HCEC 1CT (cell line): Measurements from ENCODE around the gene ZBTB24.
"Not testable (repeated sequence)": the region's sequence is repeated elsewhere in the genome, so short reads cannot be mapped to it uniquely, and the experiment has no call there.

Source experiments
- DNase-seq: peaks from one replicate; pipeline ENCODE4 v3.0.0-alpha.2; 2017

ZBTB24 gene

DNA sequence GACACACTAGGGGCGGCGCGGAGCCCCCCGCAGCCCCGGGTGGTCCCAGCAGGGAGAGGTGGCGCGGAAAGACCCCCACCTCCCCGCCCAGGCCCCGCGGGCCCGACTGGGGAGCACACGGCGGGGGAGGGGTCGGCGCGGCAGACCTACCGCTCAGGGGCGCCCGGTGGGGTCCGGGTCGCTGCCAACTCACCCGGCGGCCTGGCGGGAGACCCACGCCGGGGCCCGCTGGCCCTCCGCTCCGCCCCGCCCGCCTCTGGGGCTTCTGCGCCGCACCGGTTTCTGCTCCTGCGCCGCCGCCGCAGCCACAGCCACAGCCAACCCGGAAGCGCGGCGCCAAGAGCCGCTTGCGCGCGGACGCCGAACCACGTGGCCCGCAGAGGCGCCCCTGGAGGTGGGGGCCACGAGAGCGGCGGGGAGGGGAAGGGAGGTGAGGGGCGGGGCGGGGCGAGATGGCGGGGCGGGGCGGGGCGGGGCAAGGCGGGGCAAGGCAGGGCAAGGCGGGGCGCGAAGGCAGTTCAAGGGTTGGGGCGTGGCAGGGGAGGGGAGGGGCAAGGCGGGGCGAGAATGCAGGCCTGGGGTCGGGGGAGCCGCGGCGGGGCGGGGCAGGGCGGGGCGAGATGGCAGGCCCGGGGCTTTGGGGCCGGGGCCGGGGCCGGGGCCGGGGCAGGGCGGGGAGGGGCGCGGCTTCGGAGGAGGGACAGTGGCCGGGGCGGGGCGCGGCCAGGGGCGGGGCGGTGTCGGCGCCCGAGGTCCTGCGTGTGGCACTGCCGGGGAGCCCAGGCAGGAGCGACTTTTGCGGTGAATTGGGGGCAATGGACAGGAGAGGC lies at the start of gene ZBTB24:
Gene ZBTB24, minus strand, starts transcription at position 315 of the 830 bp plus-strand sequence. CDS start 1,193 bp downstream, outside the sequence.
- DNase-seq: peak; percentile 87

DNA sequence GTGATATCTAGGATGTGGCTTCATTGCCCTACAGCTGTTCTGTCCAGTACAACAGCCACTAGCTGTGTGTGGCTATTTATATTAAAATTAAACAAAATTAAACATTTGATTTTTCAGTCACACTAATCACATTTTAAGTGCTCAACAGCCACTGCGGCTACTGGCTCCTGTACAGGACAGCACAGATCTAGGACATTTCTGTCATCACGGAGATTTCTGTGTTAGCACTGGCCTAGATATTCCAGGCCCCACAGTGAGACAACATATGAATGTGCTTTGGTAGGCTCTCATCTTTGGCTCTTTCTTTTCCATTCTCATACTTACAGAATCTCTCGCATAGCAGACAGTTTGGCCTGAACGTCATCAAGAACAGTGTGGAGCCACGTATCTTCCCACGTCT lies 48.4 kb upstream of the ZBTB24 start:
- no peak for DNase-seq

DNA sequence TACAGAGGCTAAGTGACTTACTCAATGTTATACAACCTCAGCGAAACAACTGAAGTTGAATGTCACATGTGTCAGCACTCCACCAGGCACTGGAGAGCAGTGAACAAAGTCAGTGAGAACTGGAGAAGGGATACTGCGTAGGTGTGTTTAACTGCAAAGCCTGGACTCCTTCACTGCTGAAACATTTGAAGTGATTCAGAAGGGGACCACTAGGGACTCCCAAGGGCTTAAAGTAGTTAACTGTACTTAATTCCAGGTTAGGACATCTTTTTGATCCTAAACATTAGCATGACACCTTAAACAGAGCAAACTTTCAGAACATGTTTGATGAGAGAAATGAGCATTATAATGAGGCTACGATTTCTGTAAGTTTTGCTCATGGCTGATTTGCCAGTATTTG lies 45.0 kb upstream of the ZBTB24 start:
- no peak for DNase-seq

DNA sequence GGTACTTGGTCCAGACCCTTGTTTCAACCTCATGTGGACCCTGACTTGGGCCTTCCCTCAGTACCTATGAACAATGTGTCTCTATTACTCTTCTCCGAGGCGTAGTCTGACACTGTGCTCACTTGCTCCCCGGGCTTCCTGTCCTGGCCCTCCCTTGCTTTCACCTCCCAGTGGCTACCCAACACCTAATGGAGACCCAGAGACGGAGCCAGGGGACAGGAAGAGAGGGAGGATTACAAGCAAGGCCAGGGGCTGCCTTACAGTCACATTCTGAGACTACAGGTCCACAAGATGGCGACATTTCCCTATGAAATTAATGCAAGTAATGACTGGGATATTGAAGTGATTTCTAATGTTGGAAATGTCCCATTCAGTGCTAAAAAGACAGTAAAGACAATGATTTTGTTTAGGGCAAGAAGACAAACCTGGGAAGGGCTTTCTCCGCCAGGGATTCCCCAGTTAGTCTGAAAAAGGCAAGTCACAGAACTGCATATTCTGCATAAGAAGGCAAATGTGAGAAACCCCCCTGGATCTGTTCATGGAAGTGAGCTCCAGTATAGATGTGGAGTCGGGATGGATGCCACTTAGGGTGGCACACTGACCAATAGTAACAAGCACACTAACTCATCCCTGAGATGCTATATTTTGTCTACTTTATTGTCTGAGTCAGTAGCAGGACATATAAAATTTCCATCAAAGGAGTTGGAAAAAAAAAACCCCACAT lies 44.0 kb upstream of the ZBTB24 start:
- DNase-seq: peak; percentile 64

DNA sequence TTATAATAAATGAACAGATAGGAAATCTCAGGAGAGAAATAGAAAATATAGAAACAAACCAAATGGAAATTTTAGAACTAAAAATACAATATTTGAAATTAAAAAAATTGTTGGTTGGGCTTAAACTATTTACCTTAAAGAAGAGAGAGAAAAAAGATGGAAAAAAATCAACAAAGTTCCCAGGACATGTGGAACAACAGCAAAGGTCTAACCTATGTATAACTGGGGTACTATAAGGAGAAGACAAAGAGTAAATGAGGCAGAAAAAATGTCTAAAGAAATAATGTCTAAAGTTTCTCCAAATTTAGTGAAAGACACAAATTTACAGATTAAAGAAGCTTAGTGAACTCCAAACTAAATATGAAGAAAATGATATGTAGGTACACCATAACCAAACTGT lies 41.1 kb upstream of the ZBTB24 start:
- no peak for DNase-seq

DNA sequence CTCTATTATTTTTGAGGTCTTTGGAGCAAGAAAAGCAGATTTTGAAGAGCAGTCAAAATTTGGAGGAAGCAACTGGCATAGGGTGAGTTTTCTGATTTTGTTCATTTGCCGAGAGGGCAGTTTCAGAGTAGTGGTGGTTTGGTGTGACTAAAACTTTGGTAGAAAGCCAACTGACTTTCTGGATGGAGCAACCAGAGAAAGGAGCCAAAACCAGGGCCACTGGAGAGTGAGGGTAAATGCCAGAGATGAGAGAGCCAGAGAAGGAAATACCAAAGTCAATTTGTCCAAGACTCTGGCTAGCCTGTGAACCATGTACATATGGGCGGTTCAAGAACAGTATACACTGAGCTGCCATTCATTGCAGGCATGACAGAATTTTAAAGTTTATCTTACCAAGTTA lies 40.5 kb upstream of the ZBTB24 start:
- peak; percentile 43 for DNase-seq

DNA sequence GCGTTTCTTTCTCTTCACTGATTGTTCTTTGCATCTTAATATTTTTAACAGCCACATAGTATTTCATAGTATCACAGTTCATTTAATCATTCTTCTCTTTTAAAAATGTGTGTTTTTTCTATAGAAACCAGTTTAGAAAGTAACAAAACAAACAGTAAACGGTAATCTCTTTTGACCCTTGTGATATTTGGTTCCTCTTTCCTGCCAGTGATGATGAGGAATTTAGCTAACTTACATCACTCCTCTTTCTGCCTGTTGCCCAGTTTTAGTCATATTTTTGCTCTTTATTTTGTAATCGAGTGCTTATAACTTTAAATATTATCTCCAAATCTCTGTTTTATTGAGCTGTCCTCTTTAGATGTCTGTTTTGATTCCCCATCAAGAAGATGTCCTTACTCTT lies 38.1 kb upstream of the ZBTB24 start:
- no peak for DNase-seq

DNA sequence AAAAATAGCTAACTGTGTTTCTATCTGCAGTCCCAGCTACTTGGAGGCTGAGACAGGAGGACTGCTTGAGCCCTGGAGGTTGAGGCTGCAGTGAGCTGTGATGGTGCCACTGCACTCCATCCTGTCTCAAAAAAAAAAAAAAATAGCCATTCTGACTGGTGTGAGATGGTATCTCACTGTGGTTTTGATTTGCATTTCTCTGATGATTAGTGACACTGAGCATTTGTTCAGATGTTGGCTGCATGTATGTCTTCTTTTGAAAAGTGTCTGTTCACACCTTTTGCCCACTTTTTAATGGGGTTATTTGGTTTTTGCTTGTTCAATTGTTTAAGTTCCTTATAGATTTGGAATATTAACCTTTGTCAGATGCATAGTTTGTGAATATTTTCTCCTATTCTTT lies 36.6 kb upstream of the ZBTB24 start:
- DNase-seq: not testable (repeated sequence)

DNA sequence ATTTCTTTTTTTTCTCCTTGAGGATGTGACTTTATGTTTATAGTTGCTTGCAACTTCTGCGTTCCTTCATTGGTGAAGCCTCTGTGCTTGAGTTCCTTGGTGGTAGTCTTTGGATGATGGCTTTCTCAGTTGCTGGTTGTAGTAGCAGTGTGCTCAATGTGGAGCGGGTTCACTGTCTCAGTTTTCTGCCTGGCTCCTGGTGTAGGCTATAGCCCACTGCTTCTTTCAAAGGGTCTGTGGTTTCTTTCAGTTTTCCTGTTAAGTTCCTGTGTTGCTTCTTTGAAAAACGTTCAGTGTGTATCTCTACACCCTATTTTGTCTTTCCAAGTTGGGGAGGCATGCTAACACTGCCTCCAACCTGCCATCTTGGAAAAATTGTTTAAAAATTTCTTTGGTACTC lies 33.9 kb upstream of the ZBTB24 start:
- no peak for DNase-seq

DNA sequence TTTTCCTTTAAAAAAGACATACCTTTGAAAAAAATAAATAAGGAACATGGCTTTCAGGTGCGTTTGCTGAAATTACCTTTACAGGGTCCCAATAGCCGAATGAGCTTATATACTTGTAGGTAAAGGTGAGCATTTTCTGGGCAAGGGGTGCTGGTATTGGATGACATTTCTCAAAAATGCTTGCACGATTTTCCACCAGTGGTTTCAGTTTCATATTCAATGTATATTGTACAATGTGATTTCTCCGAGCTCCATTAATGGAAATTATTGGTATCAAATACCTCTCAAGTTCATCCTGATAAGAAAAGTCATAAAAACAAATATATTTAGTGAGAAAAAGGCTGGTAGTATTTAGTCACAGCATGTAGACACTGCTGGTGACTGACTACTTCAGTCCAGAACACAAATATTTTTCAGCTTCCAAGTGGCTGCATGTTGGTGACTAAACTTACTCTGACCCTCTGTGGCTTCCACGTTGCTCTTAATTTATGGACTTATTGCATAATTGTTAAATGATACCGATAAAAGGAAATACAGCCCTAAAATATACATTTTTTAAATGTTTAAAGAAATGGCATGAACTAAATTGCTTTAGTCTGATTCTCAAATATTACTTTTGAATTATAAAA lies 32.9 kb upstream of the ZBTB24 start:
- DNase-seq: peak; percentile 41

DNA sequence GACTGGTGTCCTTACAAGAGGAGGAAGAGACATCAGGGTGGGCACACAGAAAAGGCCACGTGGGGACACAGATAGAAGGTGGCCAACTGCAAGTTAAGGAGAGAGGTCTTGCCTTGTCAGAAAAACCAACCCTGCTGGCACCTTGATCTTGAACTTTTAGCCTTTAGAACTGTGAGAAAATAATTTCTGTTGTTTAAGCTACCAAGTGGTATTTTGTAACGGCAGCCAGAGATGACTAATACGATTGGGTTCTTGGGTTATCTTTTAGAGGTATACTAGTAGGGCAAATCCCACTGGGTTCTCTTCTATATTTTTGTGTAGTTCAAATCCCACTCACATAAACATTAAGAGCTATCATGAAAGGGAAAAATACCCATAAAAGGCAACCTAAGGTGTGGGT lies 31.9 kb upstream of the ZBTB24 start:
- no peak for DNase-seq

DNA sequence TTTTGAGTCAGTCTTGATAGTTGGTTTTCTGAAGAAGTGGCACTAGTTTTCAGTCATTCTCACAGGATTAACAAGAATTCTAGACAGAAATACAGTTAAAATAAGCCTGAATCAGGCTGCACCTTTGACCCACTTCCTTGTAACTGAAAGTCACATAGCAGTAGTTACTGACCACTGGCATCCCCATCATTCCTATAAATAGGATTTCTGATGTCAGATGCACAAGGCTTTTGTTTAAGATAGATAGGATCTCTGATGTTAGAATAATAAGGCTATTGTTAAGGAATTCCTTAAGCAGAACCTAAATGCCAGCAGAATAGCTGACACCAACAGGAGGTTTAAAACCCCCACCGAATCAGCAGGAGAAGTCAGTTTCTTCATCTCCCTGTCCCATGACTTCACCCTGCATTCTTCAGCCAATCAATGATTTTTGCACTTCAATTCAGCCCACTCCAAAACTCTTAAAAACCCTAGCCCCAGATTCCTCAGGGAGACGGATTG lies 30.6 kb upstream of the ZBTB24 start:
- DNase-seq: peak; percentile 29

DNA sequence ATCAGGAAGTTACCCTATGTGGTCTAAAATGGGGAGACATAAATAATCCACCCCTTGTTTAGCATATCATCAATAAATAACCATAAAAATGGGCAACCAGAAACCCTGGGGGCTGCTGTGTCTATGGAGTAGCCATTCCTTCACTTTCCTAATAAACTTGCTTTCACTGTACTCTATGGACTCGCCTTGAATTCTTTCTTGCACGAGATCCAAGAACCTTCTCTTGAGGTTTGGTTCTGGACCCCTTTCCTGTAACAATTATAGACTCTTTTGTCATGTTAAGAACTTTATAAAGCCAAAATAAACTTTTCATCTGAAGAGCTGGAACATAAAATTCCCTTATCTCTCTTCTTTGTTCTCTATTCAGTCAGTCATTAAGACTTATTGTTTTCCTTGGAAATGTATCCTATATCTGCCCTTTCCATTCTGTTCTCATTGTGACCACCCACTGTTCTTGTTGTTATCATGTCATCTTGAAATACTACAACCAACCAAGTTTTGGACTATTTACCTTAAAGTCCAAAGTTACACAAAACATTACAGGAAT lies 29.3 kb upstream of the ZBTB24 start:
- no peak for DNase-seq

DNA sequence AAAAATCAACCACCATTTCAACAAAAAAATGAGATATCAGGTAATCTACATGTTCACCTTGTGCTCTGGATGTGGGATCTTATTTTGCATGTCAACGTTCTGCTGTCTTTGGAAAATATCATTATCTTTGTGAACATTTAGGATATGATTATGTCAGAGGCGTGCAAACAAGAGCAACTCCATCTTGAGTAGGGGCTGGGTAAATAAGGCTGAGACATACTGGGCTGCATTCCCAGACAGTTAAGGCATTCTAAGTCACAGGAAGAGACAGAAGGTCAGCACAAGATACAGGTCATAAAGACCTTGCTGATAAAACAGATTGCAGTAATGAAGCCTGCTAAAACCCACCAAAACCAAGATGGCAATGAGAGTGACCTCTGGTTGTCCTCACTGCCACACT lies 28.8 kb upstream of the ZBTB24 start:
- no peak for DNase-seq

DNA sequence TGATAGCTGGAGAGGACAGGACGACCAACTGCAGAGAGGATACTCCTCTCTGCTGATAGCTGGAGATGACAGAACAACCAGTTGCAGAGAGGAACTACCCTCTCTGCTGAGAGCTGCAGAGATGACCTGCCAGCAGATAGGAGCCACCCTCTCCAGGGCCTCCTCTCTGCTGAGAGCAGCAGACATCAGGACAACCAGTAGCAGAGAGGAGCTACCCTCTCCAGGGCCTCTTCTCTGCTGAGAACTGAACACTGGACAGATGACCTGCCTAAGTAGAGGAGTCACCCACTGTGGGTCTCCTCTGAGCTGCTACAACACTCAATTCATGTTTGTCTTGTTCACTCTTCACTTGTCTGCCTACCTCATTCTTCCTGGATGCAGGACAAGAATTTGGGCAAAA lies 27.3 kb upstream of the ZBTB24 start:
- DNase-seq: no peak

DNA sequence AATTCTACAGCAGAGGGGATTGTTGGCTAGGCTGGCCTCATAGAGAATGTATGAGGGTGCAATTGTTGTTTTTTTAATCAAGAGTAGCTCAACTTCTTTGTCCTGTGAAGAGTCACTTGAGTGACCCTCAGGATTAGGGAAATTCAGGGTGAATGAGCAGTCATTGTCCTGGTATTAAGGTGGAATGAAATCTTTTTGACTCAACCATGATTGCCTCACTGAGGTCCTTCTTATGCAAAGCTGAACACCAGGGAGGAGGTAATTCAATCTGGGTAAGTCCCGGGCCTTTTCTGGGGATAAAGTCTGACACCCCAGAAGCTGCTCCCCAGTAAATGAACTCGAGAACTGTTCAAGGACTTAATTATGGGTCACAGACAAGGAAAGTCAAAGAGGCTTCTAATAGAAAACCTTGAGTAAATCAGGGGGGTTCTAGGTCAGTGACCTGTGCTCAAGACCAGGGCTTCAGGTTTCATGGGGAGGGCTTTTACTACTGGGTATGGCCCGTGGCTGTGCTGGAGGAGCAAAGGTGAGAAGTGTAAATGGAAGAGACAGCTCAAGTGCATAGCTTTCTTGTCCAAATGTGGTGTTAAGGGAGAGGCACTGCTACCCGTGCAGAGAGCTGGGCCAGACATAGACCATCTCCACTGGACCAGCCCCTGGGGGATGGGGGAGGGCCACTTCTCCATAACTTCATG lies 25.3 kb upstream of the ZBTB24 start:
- DNase-seq: peak; percentile 57

DNA sequence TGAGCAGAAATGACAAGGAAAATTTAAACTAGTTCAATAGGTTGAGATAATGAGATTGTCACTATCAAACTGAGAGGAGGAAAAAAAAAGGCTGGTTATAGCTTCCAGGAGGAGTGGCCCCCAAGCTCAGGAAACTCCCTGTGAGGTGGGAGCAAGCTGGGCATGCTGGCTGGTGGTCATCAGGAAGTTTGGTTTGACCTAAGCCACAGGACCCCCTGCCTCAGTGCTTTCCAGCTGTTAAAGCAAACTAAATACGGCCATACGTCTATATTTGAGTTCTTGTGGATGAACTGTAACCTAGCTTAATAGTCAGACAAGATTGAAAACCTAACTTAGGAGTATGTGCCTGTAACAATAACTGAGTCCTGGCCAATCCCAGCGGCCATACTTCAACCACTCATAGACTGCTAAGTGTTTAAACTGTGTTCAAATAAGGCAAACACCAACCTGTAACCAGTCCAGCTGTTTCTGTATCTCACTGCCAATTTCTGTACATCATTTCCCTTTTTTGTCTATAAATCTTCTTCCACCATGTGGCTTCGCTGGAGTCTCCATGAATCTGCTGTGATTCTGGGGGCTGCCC lies 24.6 kb upstream of the ZBTB24 start:
- no peak for DNase-seq

DNA sequence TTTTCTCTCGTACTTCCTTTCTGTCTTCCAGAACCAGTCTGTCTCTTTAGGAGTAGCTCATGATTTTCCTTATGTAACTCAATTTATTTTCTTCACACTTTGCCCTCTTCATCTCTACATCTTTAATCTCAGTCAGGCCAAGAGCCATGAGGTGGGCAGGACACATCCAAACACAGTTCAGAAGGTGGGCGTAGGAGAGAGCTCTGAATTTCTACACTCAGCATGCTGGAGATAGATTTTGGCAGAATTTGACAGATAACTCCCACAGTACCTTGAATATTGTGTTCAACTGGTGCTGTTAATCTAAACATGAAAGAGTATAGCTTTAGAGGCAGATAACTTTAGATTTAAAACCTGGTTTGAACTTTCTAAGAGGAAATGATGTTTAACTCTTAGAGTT lies 23.8 kb upstream of the ZBTB24 start:
- DNase-seq: no peak

DNA sequence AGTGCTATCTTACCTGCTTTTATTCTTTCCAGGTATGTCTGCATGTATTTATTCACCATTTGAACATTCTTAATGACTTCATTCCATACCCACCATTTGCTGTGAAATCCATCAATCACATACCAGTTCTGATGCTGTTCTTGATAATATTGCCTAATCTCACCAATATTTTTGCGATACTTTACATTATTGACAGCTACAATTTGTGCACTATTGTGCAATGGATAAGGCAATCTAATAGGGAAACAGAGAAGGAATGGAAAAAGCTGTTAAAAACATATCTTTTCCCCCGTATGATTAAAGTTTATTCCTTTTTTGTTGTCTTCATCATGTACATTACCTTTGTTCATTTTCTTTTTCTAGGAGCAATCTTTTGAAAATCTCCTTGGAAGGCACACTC lies 23.3 kb upstream of the ZBTB24 start:
- DNase-seq: no peak

DNA sequence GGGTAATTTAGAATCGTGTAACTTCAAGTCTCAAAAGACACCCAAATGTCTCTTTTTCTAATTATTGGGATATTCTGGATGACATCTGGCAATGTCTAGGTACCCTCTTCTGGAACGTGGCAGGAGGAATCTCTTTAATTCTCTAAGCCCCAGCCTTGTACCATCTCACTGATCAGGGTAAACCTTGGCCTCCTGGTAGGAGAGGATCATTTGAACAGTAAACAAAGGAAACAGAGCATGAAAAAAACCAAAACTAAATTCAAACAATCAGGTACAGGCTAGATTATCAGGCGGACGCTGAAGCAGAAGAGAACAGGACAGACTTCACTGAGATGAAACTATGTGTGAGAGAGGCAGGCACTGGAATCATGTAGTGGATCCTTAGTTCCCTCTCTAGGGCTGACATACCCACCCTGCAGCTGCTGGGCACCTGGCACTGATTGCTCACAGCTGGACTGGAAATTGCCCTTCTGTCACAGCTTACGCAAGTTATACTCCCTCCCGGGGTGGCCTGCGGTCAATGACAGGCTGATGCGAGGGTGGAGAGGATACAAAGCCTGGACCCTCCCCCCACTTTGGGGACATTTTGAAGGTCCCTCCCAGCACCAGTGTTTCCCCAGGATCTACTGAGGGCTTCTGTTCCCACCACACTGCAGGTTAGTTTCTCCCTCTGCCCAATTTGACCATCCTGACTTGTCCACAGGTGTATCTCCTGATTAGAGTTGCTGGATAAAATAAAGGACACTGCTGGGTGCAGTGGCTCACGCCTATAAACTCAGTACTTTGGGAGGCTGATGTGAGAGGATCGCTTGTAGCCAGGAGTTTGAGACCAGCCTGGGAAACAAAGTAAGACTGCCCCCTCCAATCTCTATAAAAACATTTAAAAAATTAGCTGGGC lies 20.6 kb upstream of the ZBTB24 start:
- no peak for DNase-seq

DNA sequence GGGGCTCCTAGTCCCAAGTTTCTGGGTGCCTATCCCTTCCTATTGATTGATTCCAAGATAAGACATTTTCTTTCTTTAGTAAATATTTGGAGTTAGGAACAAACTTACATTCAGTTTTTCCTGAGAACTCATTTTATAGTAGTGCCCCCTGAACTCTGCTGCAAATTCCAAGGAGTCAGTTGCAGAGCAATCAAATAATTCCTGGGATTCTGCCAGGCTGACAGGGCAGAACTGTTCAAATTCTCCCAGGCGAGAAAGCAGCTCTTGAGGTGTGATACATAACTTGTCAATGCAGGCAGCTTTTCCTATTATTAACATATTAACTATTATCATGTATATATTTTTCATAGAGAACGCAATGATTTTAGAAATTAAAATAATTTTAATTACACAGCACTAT lies 15.9 kb upstream of the ZBTB24 start:
- no peak for DNase-seq
